Esophagus squamous epithelium (tissue), 4 donors: ENCODE measurements around the gene TXNL1.

Experiments
- CTCF ChIP-seq, 6 experiments: fragments of 450-650 bp in 4 of 6; fragments of 200-600 bp in 2 of 6; sonication (generic) in 2 of 6; IDR thresholded peaks; one replicate each; pipeline ENCODE4 v1.5.1; 2016 to 2019; ENCODE audit warnings: antibody characterized with exemption in 6 of 6, mild to moderate bottlenecking in 4 of 6, moderate library complexity in 4 of 6
- POLR2A ChIP-seq, 4 donors: fragments of 450-650 bp; IDR thresholded peaks; one replicate each; pipeline ENCODE4 v1.6.1; 2017; ENCODE audit warnings: antibody characterized with exemption in 4 of 4, mild to moderate bottlenecking in 4 of 4, moderate library complexity in 3 of 4

- TF ChIP-seq CTCF (IDR thresholded peaks at IDR 0.05) (no peak), POLR2A (IDR thresholded peaks at IDR 0.05) (no peak)
Observed at GRCh38 chr18:56647951-56648893, 9.8 kb upstream of the TXNL1 start.
